HepG2 (cell line): Measurements from ENCODE around the gene CNPY4. TPM values are rescaled to one million over a fixed set of nuclear protein-coding genes. Genes with fewer than 3 reads are reported as not detected.

ENCODE experiments used
- DPF2 ChIP-seq: sonication (generic); formaldehyde crosslinking; IDR thresholded peaks from 2 replicates; pipeline ENCODE4 v1.4.0; 2020; ENCODE audit warnings: mild to moderate bottlenecking, low read depth, missing genetic modification reagents, borderline replicate concordance
- DR1 ChIP-seq: sonication (generic); formaldehyde crosslinking; IDR thresholded peaks from 2 replicates; pipeline ENCODE4 v1.8.0; 2021; ENCODE audit warnings: mild to moderate bottlenecking, missing genetic modification reagents, inconsistent platforms
- FOXM1 ChIP-seq: sonication (generic); formaldehyde crosslinking; IDR thresholded peaks from 2 replicates; pipeline ENCODE4 v1.5.0; 2020; ENCODE audit warnings: missing genetic modification reagents
- GTF3A ChIP-seq: sonication (generic); formaldehyde crosslinking; conservative IDR thresholded peaks from 2 replicates; pipeline ENCODE4 v1.4.0; 2020; ENCODE audit warnings: mild to moderate bottlenecking, missing genetic modification reagents
- HDAC1 ChIP-seq: sonication (generic); formaldehyde crosslinking; IDR thresholded peaks from 2 replicates; pipeline ENCODE4 v1.5.1; 2020; ENCODE audit warnings: mild to moderate bottlenecking, missing genetic modification reagents
- HMGXB3 ChIP-seq: sonication (generic); formaldehyde crosslinking; IDR thresholded peaks from 2 replicates; pipeline ENCODE4 v1.4.0; 2020; ENCODE audit warnings: missing genetic modification reagents, borderline replicate concordance
- HNRNPL ChIP-seq: fragments of 200-400 bp; formaldehyde crosslinking; IDR thresholded peaks from 2 replicates; pipeline ENCODE4 v1.6.1; 2017; ENCODE audit warnings: mild to moderate bottlenecking, low read depth, low read length
- MEF2D ChIP-seq: sonication (generic); formaldehyde crosslinking; IDR thresholded peaks from 2 replicates; pipeline ENCODE4 v1.5.1; 2020; ENCODE audit warnings: mild to moderate bottlenecking, missing genetic modification reagents
- MXI1 ChIP-seq: IDR thresholded peaks from 3 replicates; pipeline ENCODE4 v1.6.1; 2012; ENCODE audit warnings: low read depth, low read length, inconsistent platforms, borderline replicate concordance
- PAX8 ChIP-seq: sonication (generic); formaldehyde crosslinking; IDR thresholded peaks from 2 replicates; pipeline ENCODE4 v1.8.0; 2022; ENCODE audit warnings: mild to moderate bottlenecking, missing genetic modification reagents, borderline replicate concordance
- SRSF9 ChIP-seq: fragments of 200-400 bp; formaldehyde crosslinking; IDR thresholded peaks from 2 replicates; pipeline ENCODE4 v1.6.1; 2018; ENCODE audit warnings: borderline replicate concordance, mild to moderate bottlenecking, low read depth, low read length; ENCODE audit not compliant: insufficient read depth, poor library complexity, severe bottlenecking
- STAT5B ChIP-seq: sonication (generic); formaldehyde crosslinking; IDR thresholded peaks from 2 replicates; pipeline ENCODE4 v1.4.0; 2020; ENCODE audit warnings: missing genetic modification reagents
- ZBTB21 ChIP-seq: sonication (generic); formaldehyde crosslinking; IDR thresholded peaks from 2 replicates; pipeline ENCODE4 v1.4.0; 2020; ENCODE audit warnings: missing genetic modification reagents
- ZNF776 ChIP-seq: sonication (generic); formaldehyde crosslinking; IDR thresholded peaks from 2 replicates; pipeline ENCODE4 v1.4.0; 2020; ENCODE audit warnings: mild to moderate bottlenecking, missing genetic modification reagents
- polyA plus RNA-seq, 8 experiments: library from polyadenylated mRNA; depleted of rRNA in 3 of 8; stranded (reverse) in 7 of 8; unstranded in 1 of 8; fragments of >200 nt; fragmentation: Illumina TruSeq in 4 of 8; extraction: Trizol in 4 of 8; gene quantifications; 2 replicates each; pipeline versions ENCODE4 v1.2.1 to v1.2.3, GENCODE V29; 2011 to 2016; ENCODE audit warnings: low read depth in 4 of 8, missing spikeins in 1 of 8, mixed read lengths in 1 of 8; ENCODE audit not compliant: insufficient read depth in 1 of 8
- total RNA-seq, 5 experiments: library from RNA; depleted of rRNA; stranded (reverse); fragments of >200 nt; fragmentation: Illumina TruSeq; extraction: Trizol; gene quantifications; 2 replicates each; pipeline ENCODE4 v1.2.3, GENCODE V29; 2016; ENCODE audit warnings: low read depth in 1 of 5
- TF ChIP-seq, protein P1 (sequence below): sonication (generic); formaldehyde crosslinking; IDR thresholded peaks from 2 replicates; pipeline ENCODE4 v1.5.1; 2020; ENCODE audit warnings: missing genetic modification reagents, mild to moderate bottlenecking, borderline replicate concordance
- TF ChIP-seq, protein P2 (sequence below): sonication (generic); formaldehyde crosslinking; IDR thresholded peaks from 2 replicates; pipeline ENCODE4 v1.4.0; 2020; ENCODE audit warnings: missing genetic modification reagents
- TF ChIP-seq, protein P3 (sequence below): sonication (generic); formaldehyde crosslinking; IDR thresholded peaks from 2 replicates; pipeline ENCODE4 v1.8.1; 2022; ENCODE audit warnings: low read depth, mild to moderate bottlenecking, missing genetic modification reagents

Gene CNPY4
- total and polyA plus RNA-seq, 2 of the 13 experiments (the other 11 are each of a cell fraction or from before 2014, with no cell fraction given), result 6.2 to 12.7 TPM

DNA sequence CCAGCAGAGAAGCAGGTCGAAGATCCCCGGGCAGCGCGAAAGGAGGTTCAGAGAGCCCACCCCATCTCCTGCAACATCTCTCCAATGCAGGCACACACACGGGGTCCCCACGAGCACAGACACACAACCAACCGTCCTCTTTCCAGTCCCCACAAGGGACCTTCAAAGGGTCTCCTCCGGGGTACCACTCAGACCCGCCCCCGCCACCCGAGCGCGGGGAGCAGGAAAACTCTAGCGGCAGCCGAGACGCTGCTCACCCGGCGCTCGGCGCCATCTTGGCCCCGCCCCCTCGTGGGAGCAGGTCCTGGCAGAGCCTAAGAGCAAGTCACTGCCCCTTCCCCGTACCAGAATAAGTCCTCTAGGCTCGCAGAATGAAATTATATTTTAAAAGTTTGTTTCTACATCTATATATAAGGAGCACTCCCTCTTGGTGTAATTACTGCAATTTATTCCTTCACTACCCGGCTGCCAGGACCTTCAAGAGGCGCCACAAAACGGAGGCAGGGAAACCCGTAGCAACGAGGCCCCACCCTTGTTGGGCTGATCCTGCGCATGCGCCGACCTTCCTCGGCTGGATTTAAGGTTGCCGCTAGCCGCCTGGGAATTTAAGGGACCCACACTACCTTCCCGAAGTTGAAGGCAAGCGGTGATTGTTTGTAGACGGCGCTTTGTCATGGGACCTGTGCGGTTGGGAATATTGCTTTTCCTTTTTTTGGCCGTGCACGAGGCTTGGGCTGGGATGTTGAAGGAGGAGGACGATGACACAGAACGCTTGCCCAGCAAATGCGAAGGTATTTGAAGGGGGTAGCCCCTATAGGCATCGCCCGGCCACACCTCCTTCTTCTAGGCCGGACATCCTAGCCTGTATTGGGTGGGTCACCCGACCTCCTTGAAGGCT, at the start of gene CNPY4, which contains the start of gene TAF6 (continued):
- TF ChIP-seq HMGXB3 (CRISPR knock-in tag), result 0 out of 2 replicates have a peak, but pooled peaks have one; percentile 39
- TF ChIP-seq MEF2D, result no peak
- TF ChIP-seq, protein P1, sequence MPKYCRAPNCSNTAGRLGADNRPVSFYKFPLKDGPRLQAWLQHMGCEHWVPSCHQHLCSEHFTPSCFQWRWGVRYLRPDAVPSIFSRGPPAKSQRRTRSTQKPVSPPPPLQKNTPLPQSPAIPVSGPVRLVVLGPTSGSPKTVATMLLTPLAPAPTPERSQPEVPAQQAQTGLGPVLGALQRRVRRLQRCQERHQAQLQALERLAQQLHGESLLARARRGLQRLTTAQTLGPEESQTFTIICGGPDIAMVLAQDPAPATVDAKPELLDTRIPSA, result no peak
- no peak; the same call in 1 of the 2 replicates for TF ChIP-seq DR1 (CRISPR knock-in tag)
- TF ChIP-seq DPF2 (CRISPR knock-in tag), result no peak
- peak; percentile 63 for TF ChIP-seq HDAC1 (CRISPR knock-in tag)
- no peak for TF ChIP-seq FOXM1 (CRISPR knock-in tag)
- no peak for TF ChIP-seq ZNF776
- TF ChIP-seq, protein P2, sequence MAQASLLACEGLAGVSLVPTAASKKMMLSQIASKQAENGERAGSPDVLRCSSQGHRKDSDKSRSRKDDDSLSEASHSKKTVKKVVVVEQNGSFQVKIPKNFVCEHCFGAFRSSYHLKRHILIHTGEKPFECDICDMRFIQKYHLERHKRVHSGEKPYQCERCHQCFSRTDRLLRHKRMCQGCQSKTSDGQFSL, result peak; percentile 56; the same call in 1 of the 2 replicates
- TF ChIP-seq, protein P3, sequence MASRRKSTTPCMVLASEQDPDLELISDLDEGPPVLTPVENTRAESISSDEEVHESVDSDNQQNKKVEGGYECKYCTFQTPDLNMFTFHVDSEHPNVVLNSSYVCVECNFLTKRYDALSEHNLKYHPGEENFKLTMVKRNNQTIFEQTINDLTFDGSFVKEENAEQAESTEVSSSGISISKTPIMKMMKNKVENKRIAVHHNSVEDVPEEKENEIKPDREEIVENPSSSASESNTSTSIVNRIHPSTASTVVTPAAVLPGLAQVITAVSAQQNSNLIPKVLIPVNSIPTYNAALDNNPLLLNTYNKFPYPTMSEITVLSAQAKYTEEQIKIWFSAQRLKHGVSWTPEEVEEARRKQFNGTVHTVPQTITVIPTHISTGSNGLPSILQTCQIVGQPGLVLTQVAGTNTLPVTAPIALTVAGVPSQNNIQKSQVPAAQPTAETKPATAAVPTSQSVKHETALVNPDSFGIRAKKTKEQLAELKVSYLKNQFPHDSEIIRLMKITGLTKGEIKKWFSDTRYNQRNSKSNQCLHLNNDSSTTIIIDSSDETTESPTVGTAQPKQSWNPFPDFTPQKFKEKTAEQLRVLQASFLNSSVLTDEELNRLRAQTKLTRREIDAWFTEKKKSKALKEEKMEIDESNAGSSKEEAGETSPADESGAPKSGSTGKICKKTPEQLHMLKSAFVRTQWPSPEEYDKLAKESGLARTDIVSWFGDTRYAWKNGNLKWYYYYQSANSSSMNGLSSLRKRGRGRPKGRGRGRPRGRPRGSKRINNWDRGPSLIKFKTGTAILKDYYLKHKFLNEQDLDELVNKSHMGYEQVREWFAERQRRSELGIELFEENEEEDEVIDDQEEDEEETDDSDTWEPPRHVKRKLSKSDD (CRISPR knock-in tag), result no peak
- no peak for TF ChIP-seq PAX8
- no peak for TF ChIP-seq SRSF9
- TF ChIP-seq ZBTB21 (CRISPR knock-in tag), result 0 out of 2 replicates have a peak, but pooled peaks have one; percentile 29
- 0 out of 2 replicates have a peak, but pooled peaks have one; percentile 16 for TF ChIP-seq STAT5B (CRISPR knock-in tag)
- TF ChIP-seq HNRNPL, result no peak
- no peak for TF ChIP-seq GTF3A (CRISPR knock-in tag)
- TF ChIP-seq MXI1, result peak; percentile 75; the same call in 1 of the 3 replicates
